ENCODE data around the gene GLOD5. TPM values are rescaled to one million over a fixed set of nuclear protein-coding genes. Genes with fewer than 3 reads are reported as not detected.

The GLOD5 gene
- total and polyA plus RNA-seq, 2 donors, result 0.07 TPM; not detected in 1

GRCh38 chrX:48721916-48722315 lies 39.6 kb upstream of the GLOD5 start:
- no peaks in the 10 kb centered on the region for H3K27me3 ChIP-seq (ENCODE audit: control insufficient read depth in 2 of 2, insufficient read depth in 1 of 2, low read length in 1 of 2)
- no peak overlapping the region for H3K27ac ChIP-seq (ENCODE audit: low read depth in 1 of 2, low read length in 1 of 2)
- no peaks in the 10 kb centered on the region for H3K36me3 ChIP-seq (ENCODE audit: control insufficient read depth in 2 of 2, insufficient read depth in 2 of 2, low read length in 1 of 2)
- no peak overlapping the region for H3K4me3 ChIP-seq (ENCODE audit: low read length in 2 of 2)
- no peak for DNase-seq (ENCODE audit: low read depth in 6 of 9, low spot score in 9 of 9)
- peaks cover 0 to 4% of the 10 kb centered on the region in 2 donors for H3K4me1 ChIP-seq (ENCODE audit: control insufficient read depth in 2 of 2, insufficient read depth in 2 of 2, low read length in 2 of 2)
- no peaks in the 10 kb centered on the region for H3K9me3 ChIP-seq (ENCODE audit: control insufficient read depth in 2 of 2, insufficient read depth in 1 of 2, low read length in 1 of 2)

DNA sequence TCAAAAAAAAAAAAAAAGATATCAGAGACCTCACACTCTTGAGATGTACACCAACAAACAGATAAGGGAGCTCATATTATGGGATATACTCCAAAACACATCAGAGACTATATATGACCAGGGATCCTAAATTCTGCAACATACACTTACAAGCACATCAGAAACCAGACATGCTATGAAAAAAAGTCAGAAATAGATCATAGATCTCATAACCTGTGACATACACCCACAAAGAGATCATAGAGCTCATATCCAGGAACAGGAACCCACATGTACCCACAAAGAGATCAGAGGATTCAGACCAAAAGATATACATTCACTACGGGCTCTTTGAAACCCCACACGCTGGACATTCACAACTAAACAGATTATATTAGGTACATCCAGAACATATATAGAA lies 35.0 kb upstream of the GLOD5 start:
- no peaks in the 10 kb centered on the region for H3K9me3 ChIP-seq (ENCODE audit: control insufficient read depth in 2 of 2, insufficient read depth in 1 of 2, low read length in 1 of 2)
- WGBS, result 67% methylated on average over 2 of the region's 2 CpGs

DNA sequence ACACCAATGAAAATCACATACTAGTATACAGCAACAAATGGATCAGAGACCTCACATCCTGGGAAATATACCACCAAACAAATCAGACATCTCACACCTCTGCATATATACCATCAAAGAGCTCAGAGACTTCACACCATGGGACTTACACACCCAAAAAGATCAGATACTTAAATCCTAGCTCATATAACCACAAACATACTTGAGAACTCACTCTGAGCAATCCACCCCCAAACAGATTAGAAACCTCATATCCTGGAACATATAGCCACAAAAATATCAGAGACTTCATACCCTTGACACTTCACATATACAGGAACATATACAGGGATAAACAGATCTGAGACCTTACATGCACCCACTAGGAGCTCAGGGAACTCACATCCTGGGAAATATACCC lies 32.9 kb upstream of the GLOD5 start:
- no peaks in the 10 kb centered on the region for H3K9me3 ChIP-seq (ENCODE audit: control insufficient read depth in 2 of 2, insufficient read depth in 1 of 2, low read length in 1 of 2)
- no peak overlapping the region for H3K27ac ChIP-seq (ENCODE audit: low read depth in 1 of 2, low read length in 1 of 2)
- no peak overlapping the region for H3K4me3 ChIP-seq (ENCODE audit: low read length in 2 of 2)
- DNase-seq (ENCODE audit: low read depth in 6 of 9, low spot score in 9 of 9), result no peak
- no peaks in the 10 kb centered on the region for H3K36me3 ChIP-seq (ENCODE audit: control insufficient read depth in 2 of 2, insufficient read depth in 2 of 2, low read length in 1 of 2)
- H3K27me3 ChIP-seq (ENCODE audit: control insufficient read depth in 2 of 2, insufficient read depth in 1 of 2, low read length in 1 of 2), result no peaks in the 10 kb centered on the region
- H3K4me1 ChIP-seq (ENCODE audit: control insufficient read depth in 2 of 2, insufficient read depth in 2 of 2, low read length in 2 of 2), result no peaks in the 10 kb centered on the region

More for the DNA sequence above, 35.0 kb upstream of the GLOD5 start:
- no peak for DNase-seq (ENCODE audit: low read depth in 6 of 9, low spot score in 9 of 9)
- Histone ChIP-seq H3K4me1 (ENCODE audit: control insufficient read depth in 2 of 2, insufficient read depth in 2 of 2, low read length in 2 of 2) (no peaks in the 10 kb centered on the region), H3K27ac (ENCODE audit: low read depth in 1 of 2, low read length in 1 of 2) (no peak overlapping the region), H3K36me3 (ENCODE audit: control insufficient read depth in 2 of 2, insufficient read depth in 2 of 2, low read length in 1 of 2) (no peaks in the 10 kb centered on the region), H3K4me3 (ENCODE audit: low read length in 2 of 2) (no peak overlapping the region), H3K27me3 (ENCODE audit: control insufficient read depth in 2 of 2, insufficient read depth in 1 of 2, low read length in 1 of 2) (no peaks in the 10 kb centered on the region)

DNA sequence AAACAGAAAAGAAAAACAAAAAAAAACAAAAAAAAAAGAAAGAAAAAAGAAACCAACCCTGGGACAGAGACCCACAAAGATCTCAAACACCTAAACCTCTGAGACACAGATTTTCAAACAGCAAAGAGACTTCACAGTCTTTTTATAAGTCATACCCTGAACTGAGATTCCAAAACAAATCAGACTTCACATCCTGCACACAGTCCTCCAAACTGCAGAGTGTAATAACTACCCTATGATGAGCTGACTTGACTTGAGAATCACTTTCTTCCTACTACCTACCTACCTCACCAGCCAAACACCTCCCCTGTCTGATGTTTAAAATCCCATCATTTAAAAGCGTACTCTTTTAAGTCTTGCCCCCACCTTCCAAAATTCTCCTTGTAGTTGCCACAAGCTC lies 25.2 kb upstream of the GLOD5 start:
- H3K36me3 ChIP-seq (ENCODE audit: control insufficient read depth in 2 of 2, insufficient read depth in 2 of 2, low read length in 1 of 2), result no peaks in the 10 kb centered on the region
- no peaks in the 10 kb centered on the region for H3K9me3 ChIP-seq (ENCODE audit: control insufficient read depth in 2 of 2, insufficient read depth in 1 of 2, low read length in 1 of 2)
- peaks cover 6 to 15% of the 10 kb centered on the region in 2 donors for H3K4me1 ChIP-seq (ENCODE audit: control insufficient read depth in 2 of 2, insufficient read depth in 2 of 2, low read length in 2 of 2)
- peak in 1 of 9 donors; percentile 21 for DNase-seq (ENCODE audit: low read depth in 6 of 9, low spot score in 9 of 9)
- peak overlapping the region in 1 of 2 donors; percentile 21 for H3K4me3 ChIP-seq (ENCODE audit: low read length in 2 of 2)
- 94% methylated on average over 1 of the region's 1 CpG for WGBS
- no peak overlapping the region for H3K27ac ChIP-seq (ENCODE audit: low read depth in 1 of 2, low read length in 1 of 2)
- H3K27me3 ChIP-seq (ENCODE audit: control insufficient read depth in 2 of 2, insufficient read depth in 1 of 2, low read length in 1 of 2), result no peaks in the 10 kb centered on the region

- Histone ChIP-seq H3K36me3 (ENCODE audit: control insufficient read depth in 2 of 2, insufficient read depth in 2 of 2, low read length in 1 of 2) (no peaks in the 10 kb centered on the region), H3K9me3 (ENCODE audit: control insufficient read depth in 2 of 2, insufficient read depth in 1 of 2, low read length in 1 of 2) (no peaks in the 10 kb centered on the region), H3K27me3 (ENCODE audit: control insufficient read depth in 2 of 2, insufficient read depth in 1 of 2, low read length in 1 of 2) (no peaks in the 10 kb centered on the region), H3K4me1 (ENCODE audit: control insufficient read depth in 2 of 2, insufficient read depth in 2 of 2, low read length in 2 of 2) (peaks cover 6 to 15% of the 10 kb centered on the region in 2 donors), H3K4me3 (ENCODE audit: low read length in 2 of 2) (peak overlapping the region; percentile 21 to 71), H3K27ac (ENCODE audit: low read depth in 1 of 2, low read length in 1 of 2) (peak overlapping the region; percentile 14 to 65)
- 9% methylated on average over 10 of the region's 10 CpGs for WGBS
- no peak for DNase-seq (ENCODE audit: low read depth in 6 of 9, low spot score in 9 of 9)
Observed at GRCh38 chrX:48736878-48737212, 24.7 kb upstream of the GLOD5 start.

GRCh38 chrX:48737213-48737938 lies 24.2 kb upstream of the GLOD5 start:
- peak; percentile 78 to 97 (median 92) for DNase-seq (ENCODE audit: low read depth in 6 of 9, low spot score in 9 of 9)
- H3K4me1 ChIP-seq (ENCODE audit: control insufficient read depth in 2 of 2, insufficient read depth in 2 of 2, low read length in 2 of 2), result peaks cover 6 to 15% of the 10 kb centered on the region in 2 donors
- no peaks in the 10 kb centered on the region for H3K36me3 ChIP-seq (ENCODE audit: control insufficient read depth in 2 of 2, insufficient read depth in 2 of 2, low read length in 1 of 2)
- peak overlapping the region; percentile 71 for H3K4me3 ChIP-seq (ENCODE audit: low read length in 2 of 2)
- no peaks in the 10 kb centered on the region for H3K9me3 ChIP-seq (ENCODE audit: control insufficient read depth in 2 of 2, insufficient read depth in 1 of 2, low read length in 1 of 2)
- WGBS, result under 1% methylated on average over 48 of the region's 48 CpGs
- peak overlapping the region; percentile 94 for H3K27ac ChIP-seq (ENCODE audit: low read depth in 1 of 2, low read length in 1 of 2)
- H3K27me3 ChIP-seq (ENCODE audit: control insufficient read depth in 2 of 2, insufficient read depth in 1 of 2, low read length in 1 of 2), result no peaks in the 10 kb centered on the region

DNA sequence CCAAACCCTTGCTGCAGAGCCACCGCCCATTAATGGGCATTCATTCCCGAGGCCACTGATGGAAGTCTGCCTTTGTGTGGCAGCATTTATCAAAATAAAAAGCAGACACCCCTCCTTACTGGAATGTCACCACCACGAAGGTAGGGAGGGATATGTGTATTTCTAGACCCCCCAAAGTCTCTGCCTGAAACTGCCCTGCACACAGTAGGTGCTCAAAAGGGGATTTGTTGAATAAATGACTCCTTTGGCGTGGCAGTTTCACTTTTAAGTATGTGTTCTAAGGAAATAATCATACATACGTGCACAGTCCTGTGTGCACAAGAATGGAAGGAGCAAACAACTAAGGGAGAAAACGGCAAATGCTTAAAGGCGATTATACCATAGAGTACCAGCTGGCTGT lies 23.6 kb upstream of the GLOD5 start:
- DNase-seq (ENCODE audit: low read depth in 6 of 9, low spot score in 9 of 9), result no peak
- Histone ChIP-seq H3K4me3 (ENCODE audit: low read length in 2 of 2) (peak overlapping the region; percentile 71), H3K27me3 (ENCODE audit: control insufficient read depth in 2 of 2, insufficient read depth in 1 of 2, low read length in 1 of 2) (no peaks in the 10 kb centered on the region), H3K27ac (ENCODE audit: low read depth in 1 of 2, low read length in 1 of 2) (peak overlapping the region; percentile 94), H3K9me3 (ENCODE audit: control insufficient read depth in 2 of 2, insufficient read depth in 1 of 2, low read length in 1 of 2) (no peaks in the 10 kb centered on the region), H3K36me3 (ENCODE audit: control insufficient read depth in 2 of 2, insufficient read depth in 2 of 2, low read length in 1 of 2) (no peaks in the 10 kb centered on the region), H3K4me1 (ENCODE audit: control insufficient read depth in 2 of 2, insufficient read depth in 2 of 2, low read length in 2 of 2) (peaks cover 6 to 15% of the 10 kb centered on the region in 2 donors)
- WGBS, result 67% methylated on average over 7 of the region's 7 CpGs

GRCh38 chrX:48741834-48742233 lies 19.7 kb upstream of the GLOD5 start:
- no peak overlapping the region for H3K4me3 ChIP-seq (ENCODE audit: low read length in 2 of 2)
- H3K4me1 ChIP-seq (ENCODE audit: control insufficient read depth in 2 of 2, insufficient read depth in 2 of 2, low read length in 2 of 2), result peaks cover 4 to 7% of the 10 kb centered on the region in 2 donors
- no peaks in the 10 kb centered on the region for H3K27me3 ChIP-seq (ENCODE audit: control insufficient read depth in 2 of 2, insufficient read depth in 1 of 2, low read length in 1 of 2)
- 99% methylated on average over 8 of the region's 8 CpGs for whole genome bisulfite sequencing
- no peaks in the 10 kb centered on the region for H3K36me3 ChIP-seq (ENCODE audit: control insufficient read depth in 2 of 2, insufficient read depth in 2 of 2, low read length in 1 of 2)
- H3K9me3 ChIP-seq (ENCODE audit: control insufficient read depth in 2 of 2, insufficient read depth in 1 of 2, low read length in 1 of 2), result no peaks in the 10 kb centered on the region
- no peak overlapping the region for H3K27ac ChIP-seq (ENCODE audit: low read depth in 1 of 2, low read length in 1 of 2)
- DNase-seq (ENCODE audit: low read depth in 6 of 9, low spot score in 9 of 9), result no peak

- no peaks in the 10 kb centered on the region for H3K27me3 ChIP-seq (ENCODE audit: control insufficient read depth in 2 of 2, insufficient read depth in 1 of 2, low read length in 1 of 2)
- no peaks in the 10 kb centered on the region for H3K36me3 ChIP-seq (ENCODE audit: control insufficient read depth in 2 of 2, insufficient read depth in 2 of 2, low read length in 1 of 2)
- H3K4me3 ChIP-seq (ENCODE audit: low read length in 2 of 2), result no peak overlapping the region
- H3K27ac ChIP-seq (ENCODE audit: low read depth in 1 of 2, low read length in 1 of 2), result no peak overlapping the region
- no peaks in the 10 kb centered on the region for H3K4me1 ChIP-seq (ENCODE audit: control insufficient read depth in 2 of 2, insufficient read depth in 2 of 2, low read length in 2 of 2)
- 96% methylated on average over 4 of the region's 4 CpGs for WGBS
- DNase-seq (ENCODE audit: low read depth in 6 of 9, low spot score in 9 of 9), result no peak
- H3K9me3 ChIP-seq (ENCODE audit: control insufficient read depth in 2 of 2, insufficient read depth in 1 of 2, low read length in 1 of 2), result no peaks in the 10 kb centered on the region
Observed at GRCh38 chrX:48745222-48745621, 16.3 kb upstream of the GLOD5 start.

All from thymus (tissue), 11 donors.